ENCODE measurements around the gene MAN1C1.

The MAN1C1 gene

GRCh38 chr1:25760122-25760719 is 143.6 kb downstream of the MAN1C1 start:
- H3K27me3 Mint-ChIP-seq (ENCODE audit: low read depth) = peaks cover 52% of the 10 kb centered on the region
- peaks cover 18% of the 10 kb centered on the region for H3K4me1 Mint-ChIP-seq
- TF ChIP-seq, protein P1, sequence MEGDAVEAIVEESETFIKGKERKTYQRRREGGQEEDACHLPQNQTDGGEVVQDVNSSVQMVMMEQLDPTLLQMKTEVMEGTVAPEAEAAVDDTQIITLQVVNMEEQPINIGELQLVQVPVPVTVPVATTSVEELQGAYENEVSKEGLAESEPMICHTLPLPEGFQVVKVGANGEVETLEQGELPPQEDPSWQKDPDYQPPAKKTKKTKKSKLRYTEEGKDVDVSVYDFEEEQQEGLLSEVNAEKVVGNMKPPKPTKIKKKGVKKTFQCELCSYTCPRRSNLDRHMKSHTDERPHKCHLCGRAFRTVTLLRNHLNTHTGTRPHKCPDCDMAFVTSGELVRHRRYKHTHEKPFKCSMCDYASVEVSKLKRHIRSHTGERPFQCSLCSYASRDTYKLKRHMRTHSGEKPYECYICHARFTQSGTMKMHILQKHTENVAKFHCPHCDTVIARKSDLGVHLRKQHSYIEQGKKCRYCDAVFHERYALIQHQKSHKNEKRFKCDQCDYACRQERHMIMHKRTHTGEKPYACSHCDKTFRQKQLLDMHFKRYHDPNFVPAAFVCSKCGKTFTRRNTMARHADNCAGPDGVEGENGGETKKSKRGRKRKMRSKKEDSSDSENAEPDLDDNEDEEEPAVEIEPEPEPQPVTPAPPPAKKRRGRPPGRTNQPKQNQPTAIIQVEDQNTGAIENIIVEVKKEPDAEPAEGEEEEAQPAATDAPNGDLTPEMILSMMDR (IDR thresholded peaks at IDR 0.05; ENCODE audit: unreplicated experiment in 3 of 3) = no peak
- no peak overlapping the region for H3K4me3 Mint-ChIP-seq
- no peaks in the 10 kb centered on the region for H3K9me3 Mint-ChIP-seq
- no peaks in the 10 kb centered on the region for H3K36me3 Mint-ChIP-seq (ENCODE audit: low read depth)
- peak overlapping the region in 1 of 3 experiments; percentile 31 for H3K27ac Mint-ChIP-seq

DNA sequence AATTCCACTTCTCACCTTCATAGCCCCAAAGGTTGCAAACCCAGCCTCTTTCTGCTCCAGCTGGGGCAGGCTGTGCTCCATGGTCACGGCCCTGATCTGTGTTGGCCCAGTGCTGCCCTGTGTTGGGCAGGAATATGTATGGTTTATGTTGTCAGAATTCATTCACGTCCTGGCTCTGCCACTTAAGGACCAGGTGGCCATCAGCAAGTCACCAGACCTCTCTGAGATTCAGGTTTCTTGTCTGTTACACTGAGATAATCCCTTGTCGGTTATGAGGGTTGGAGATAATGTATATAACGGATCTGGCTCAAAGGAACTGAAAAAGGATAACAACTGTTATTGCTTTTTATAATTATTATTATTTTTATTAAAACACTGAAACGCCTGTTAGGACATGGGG is 144.3 kb downstream of the MAN1C1 start:
- peaks cover 22% of the 10 kb centered on the region for H3K4me1 Mint-ChIP-seq
- H3K9me3 Mint-ChIP-seq = no peaks in the 10 kb centered on the region
- peak overlapping the region in 1 of 3 experiments; percentile 31 for H3K27ac Mint-ChIP-seq
- H3K27me3 Mint-ChIP-seq (ENCODE audit: low read depth) = peaks cover 48% of the 10 kb centered on the region
- H3K36me3 Mint-ChIP-seq (ENCODE audit: low read depth) = no peaks in the 10 kb centered on the region
- TF ChIP-seq, protein P1 (IDR thresholded peaks at IDR 0.05; ENCODE audit: unreplicated experiment in 3 of 3) = no peak
- no peak overlapping the region for H3K4me3 Mint-ChIP-seq

DNA sequence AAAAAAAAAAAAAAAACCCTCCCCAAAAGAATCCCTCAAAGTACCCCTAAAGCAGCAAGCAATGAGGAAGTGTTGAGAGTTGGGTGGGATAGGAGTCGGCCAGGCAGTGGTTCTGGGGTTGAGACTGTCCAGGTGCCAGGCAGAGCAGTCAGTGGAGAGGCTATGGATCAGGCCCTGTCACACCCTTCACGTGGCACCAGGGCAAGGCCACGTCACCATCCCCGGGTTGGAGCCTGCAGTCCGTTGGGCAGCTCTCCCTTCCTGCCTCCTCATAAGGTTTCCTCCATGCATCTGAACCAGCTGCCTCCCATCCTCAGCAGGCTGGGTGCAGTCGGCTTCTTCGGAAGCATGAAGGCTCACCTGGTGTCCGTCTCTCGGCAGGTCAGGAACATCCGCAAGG is 146.9 kb downstream of the MAN1C1 start:
- H3K36me3 Mint-ChIP-seq (ENCODE audit: low read depth) = no peaks in the 10 kb centered on the region
- peaks cover 21% of the 10 kb centered on the region for H3K4me1 Mint-ChIP-seq
- peaks cover 32% of the 10 kb centered on the region for H3K27me3 Mint-ChIP-seq (ENCODE audit: low read depth)
- TF ChIP-seq, protein P1 (IDR thresholded peaks at IDR 0.05; ENCODE audit: unreplicated experiment in 3 of 3) = no peak
- no peak overlapping the region for H3K27ac Mint-ChIP-seq
- no peaks in the 10 kb centered on the region for H3K9me3 Mint-ChIP-seq
- no peak overlapping the region for H3K4me3 Mint-ChIP-seq

DNA sequence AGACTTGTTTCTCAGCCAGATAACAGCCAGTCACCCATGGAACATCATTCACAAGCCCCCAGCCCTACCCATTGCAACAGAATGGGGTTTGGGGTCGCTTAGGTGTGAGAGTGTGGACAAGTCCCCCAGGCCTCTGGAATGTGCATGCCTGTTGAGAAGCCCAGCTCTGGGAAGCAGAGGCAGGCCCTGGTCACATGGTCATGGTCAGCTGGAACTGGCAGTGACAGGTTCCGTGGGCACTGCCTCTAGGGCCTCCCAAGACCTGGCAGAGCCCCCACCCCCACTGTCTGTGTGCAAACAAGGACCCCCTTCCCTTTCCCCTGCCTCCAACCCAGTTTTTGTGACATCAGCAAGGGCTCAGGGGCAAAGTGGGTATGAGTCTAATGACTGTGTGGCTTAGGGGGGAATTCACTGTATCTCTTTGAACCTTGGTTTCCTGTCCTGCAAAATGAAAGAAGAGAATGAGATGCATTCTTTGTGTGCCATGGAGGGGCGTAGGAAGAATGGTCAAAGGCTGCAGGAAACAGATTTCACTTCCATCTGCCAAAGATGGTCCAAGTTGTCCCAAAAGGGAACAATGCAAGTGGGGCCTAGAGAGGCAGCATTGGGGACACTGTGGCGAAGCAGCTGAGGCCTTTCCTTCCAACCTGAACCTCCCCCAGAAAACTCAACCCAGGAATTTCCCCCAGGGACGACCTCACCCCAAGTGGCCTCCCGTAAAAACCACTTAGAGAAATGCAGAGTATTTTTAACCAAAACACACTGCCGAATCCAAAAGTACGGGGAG is 148.7 kb downstream of the MAN1C1 start:
- TF ChIP-seq, protein P1 (IDR thresholded peaks at IDR 0.05; ENCODE audit: unreplicated experiment in 3 of 3) = no peak
- Mint-ChIP-seq H3K4me3 (no peak overlapping the region), H3K9me3 (no peaks in the 10 kb centered on the region), H3K36me3 (ENCODE audit: low read depth) (no peaks in the 10 kb centered on the region), H3K4me1 (peaks cover 19% of the 10 kb centered on the region), H3K27me3 (ENCODE audit: low read depth) (peaks cover 17% of the 10 kb centered on the region), H3K27ac (peak overlapping the region in 2 of 3 experiments; percentile 27 to 79)

DNA sequence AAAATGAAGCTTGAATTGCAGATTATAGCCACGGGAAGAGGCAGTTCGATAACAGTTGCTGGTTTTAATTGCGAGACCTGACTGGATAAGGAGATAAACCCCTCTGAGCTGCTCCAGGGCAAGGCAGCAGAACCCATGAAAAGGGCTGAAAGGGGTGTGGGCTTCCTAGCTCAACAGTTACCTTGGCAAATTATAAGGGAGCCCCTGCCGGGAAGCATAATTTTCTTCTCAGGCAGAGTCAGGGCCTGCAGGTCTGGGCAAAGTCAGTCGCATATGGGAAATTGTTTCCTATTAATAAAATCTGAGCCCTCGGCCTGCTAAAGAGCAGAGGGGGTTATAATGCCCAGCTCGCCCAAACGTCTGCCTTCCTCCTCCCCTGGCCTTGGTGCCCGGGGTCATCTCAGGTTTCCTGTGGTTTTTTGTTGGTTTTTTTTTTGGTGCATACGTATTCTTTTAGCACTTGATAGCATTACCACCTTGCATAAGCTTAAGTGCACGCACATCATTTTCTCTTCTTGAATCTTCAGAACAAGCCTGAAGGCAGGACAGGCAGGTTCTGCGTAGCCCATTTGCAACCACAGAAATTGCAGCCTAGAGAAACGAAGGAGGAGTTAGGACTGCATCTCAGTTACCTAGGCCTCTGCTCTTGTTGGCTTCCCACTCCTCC is 149.5 kb downstream of the MAN1C1 start:
- peaks cover 24% of the 10 kb centered on the region for H3K4me1 Mint-ChIP-seq

More for the DNA sequence above, 149.5 kb downstream of the MAN1C1 start:
- Mint-ChIP-seq H3K27ac (peak overlapping the region; percentile 3 to 79 (median 27)), H3K36me3 (ENCODE audit: low read depth) (no peaks in the 10 kb centered on the region), H3K9me3 (no peaks in the 10 kb centered on the region), H3K4me3 (no peak overlapping the region), H3K27me3 (ENCODE audit: low read depth) (peaks cover 12% of the 10 kb centered on the region)
- TF ChIP-seq, protein P1 (IDR thresholded peaks at IDR 0.05; ENCODE audit: unreplicated experiment in 3 of 3) = no peak

Measured in nephron (organoid).